ENCODE results near the gene CCDC15.

Gene CCDC15

GRCh38 chr11:124937336-124937935, 16.6 kb upstream of the CCDC15 start:
- DNase-seq (ENCODE audit: extremely low read depth, insufficient read length): no peak
- peaks cover 1% of the 10 kb centered on the region for H3K27me3 ChIP-seq (replicated peaks; ENCODE audit: control insufficient read depth, insufficient read depth, low read length)
- TF ChIP-seq CTCF (IDR thresholded peaks at IDR 0.05; ENCODE audit: insufficient read depth, low read length, poor library complexity, severe bottlenecking): no peak
- no peak overlapping the region for H3K4me3 ChIP-seq (replicated peaks; ENCODE audit: low read depth, low read length)
- H3K36me3 ChIP-seq (ENCODE audit: control insufficient read depth, insufficient read depth, low read length): no peaks in the 10 kb centered on the region

GRCh38 chr11:124938206-124938765, 15.7 kb upstream of the CCDC15 start:
- no peak for TF ChIP-seq CTCF (IDR thresholded peaks at IDR 0.05; ENCODE audit: insufficient read depth, low read length, poor library complexity, severe bottlenecking)
- Histone ChIP-seq H3K4me3 (replicated peaks; ENCODE audit: low read depth, low read length) (no peak overlapping the region), H3K36me3 (ENCODE audit: control insufficient read depth, insufficient read depth, low read length) (no peaks in the 10 kb centered on the region), H3K27me3 (replicated peaks; ENCODE audit: control insufficient read depth, insufficient read depth, low read length) (peaks cover 1% of the 10 kb centered on the region)
- DNase-seq (ENCODE audit: extremely low read depth, insufficient read length): no peak

GRCh38 chr11:124938970-124939369, 15.0 kb upstream of the CCDC15 start:
- Histone ChIP-seq H3K36me3 (ENCODE audit: control insufficient read depth, insufficient read depth, low read length) (no peaks in the 10 kb centered on the region), H3K27me3 (replicated peaks; ENCODE audit: control insufficient read depth, insufficient read depth, low read length) (peaks cover 1% of the 10 kb centered on the region), H3K4me3 (replicated peaks; ENCODE audit: low read depth, low read length) (no peak overlapping the region)
- DNase-seq (ENCODE audit: extremely low read depth, insufficient read length): no peak
- TF ChIP-seq CTCF (IDR thresholded peaks at IDR 0.05; ENCODE audit: insufficient read depth, low read length, poor library complexity, severe bottlenecking): no peak

GRCh38 chr11:124941703-124942102, 12.3 kb upstream of the CCDC15 start:
- TF ChIP-seq CTCF (IDR thresholded peaks at IDR 0.05; ENCODE audit: insufficient read depth, low read length, poor library complexity, severe bottlenecking): no peak
- H3K36me3 ChIP-seq (ENCODE audit: control insufficient read depth, insufficient read depth, low read length): no peaks in the 10 kb centered on the region
- no peaks in the 10 kb centered on the region; the same call in none of the 2 replicates for H3K27me3 ChIP-seq (replicated peaks; ENCODE audit: control insufficient read depth, insufficient read depth, low read length)
- H3K4me3 ChIP-seq (replicated peaks; ENCODE audit: low read depth, low read length): no peak overlapping the region
- DNase-seq (ENCODE audit: extremely low read depth, insufficient read length): no peak

- H3K36me3 ChIP-seq (ENCODE audit: control insufficient read depth, insufficient read depth, low read length): no peaks in the 10 kb centered on the region
- no peaks in the 10 kb centered on the region; the same call in 1 of the 2 replicates for H3K27me3 ChIP-seq (replicated peaks; ENCODE audit: control insufficient read depth, insufficient read depth, low read length)
- H3K4me3 ChIP-seq (replicated peaks; ENCODE audit: low read depth, low read length): no peak overlapping the region
- TF ChIP-seq CTCF (IDR thresholded peaks at IDR 0.05; ENCODE audit: insufficient read depth, low read length, poor library complexity, severe bottlenecking): no peak
- no peak for DNase-seq (ENCODE audit: extremely low read depth, insufficient read length)
Observed at GRCh38 chr11:124942466-124943253, 11.3 kb upstream of the CCDC15 start.

Data from GM06990 (cell line).